Measurements from ENCODE around the gene PFKL.

DNA sequence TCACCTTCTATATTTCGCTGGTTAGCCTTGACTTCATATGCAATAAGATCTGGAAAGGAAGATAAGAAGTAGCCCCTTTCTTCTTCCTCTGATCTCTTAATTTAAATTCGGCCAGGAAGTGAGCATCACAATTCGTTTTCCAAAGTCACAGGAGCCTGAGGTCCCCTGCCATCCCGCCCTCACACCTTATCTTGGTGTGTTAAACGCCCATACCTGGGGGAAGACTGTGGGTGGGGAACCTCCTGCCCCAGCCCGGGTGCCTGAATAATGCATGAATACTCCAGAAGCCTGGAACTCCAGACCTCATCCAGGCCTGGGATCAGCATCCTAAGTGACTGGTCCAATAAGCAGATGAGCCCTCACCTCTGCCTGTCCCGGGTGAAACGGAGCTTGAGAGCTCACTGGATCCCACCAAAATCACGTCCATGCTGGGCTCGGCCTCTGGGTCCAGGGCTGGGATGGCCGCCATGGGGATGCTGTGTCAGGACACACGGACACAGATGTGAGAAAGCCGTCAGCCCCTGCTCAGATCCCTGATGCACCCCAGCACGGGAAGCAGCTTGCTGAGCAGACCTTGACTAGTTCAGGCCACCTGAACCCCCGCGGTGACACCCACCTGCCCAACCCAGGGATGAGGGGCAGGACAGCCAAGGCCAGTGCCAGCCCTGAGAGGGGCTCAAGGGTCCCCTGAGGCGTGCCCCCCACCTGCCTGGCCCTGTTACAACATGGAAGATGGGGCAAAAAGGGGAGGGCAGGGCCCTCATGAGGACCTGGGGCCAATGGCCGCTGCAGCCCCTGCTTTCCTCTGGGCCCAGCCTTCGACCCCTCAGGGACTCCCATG lies 38.8 kb upstream of the PFKL start:
- TF ChIP-seq, protein P1, sequence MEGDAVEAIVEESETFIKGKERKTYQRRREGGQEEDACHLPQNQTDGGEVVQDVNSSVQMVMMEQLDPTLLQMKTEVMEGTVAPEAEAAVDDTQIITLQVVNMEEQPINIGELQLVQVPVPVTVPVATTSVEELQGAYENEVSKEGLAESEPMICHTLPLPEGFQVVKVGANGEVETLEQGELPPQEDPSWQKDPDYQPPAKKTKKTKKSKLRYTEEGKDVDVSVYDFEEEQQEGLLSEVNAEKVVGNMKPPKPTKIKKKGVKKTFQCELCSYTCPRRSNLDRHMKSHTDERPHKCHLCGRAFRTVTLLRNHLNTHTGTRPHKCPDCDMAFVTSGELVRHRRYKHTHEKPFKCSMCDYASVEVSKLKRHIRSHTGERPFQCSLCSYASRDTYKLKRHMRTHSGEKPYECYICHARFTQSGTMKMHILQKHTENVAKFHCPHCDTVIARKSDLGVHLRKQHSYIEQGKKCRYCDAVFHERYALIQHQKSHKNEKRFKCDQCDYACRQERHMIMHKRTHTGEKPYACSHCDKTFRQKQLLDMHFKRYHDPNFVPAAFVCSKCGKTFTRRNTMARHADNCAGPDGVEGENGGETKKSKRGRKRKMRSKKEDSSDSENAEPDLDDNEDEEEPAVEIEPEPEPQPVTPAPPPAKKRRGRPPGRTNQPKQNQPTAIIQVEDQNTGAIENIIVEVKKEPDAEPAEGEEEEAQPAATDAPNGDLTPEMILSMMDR (IDR thresholded peaks at IDR 0.05) = no peak
- TF ChIP-seq POLR2A (IDR thresholded peaks at IDR 0.05) = no peak
- no peak for TF ChIP-seq EP300 (IDR thresholded peaks at IDR 0.05)
